ENCODE results near the gene MIB2. TPM values are rescaled to one million over a fixed set of nuclear protein-coding genes. Genes with fewer than 3 reads are reported as not detected.

The MIB2 gene
- 37.2 and 49.6 TPM in 2 replicates for total RNA-seq (2014; rRNA removed; shearing (Covaris generic))

DNA sequence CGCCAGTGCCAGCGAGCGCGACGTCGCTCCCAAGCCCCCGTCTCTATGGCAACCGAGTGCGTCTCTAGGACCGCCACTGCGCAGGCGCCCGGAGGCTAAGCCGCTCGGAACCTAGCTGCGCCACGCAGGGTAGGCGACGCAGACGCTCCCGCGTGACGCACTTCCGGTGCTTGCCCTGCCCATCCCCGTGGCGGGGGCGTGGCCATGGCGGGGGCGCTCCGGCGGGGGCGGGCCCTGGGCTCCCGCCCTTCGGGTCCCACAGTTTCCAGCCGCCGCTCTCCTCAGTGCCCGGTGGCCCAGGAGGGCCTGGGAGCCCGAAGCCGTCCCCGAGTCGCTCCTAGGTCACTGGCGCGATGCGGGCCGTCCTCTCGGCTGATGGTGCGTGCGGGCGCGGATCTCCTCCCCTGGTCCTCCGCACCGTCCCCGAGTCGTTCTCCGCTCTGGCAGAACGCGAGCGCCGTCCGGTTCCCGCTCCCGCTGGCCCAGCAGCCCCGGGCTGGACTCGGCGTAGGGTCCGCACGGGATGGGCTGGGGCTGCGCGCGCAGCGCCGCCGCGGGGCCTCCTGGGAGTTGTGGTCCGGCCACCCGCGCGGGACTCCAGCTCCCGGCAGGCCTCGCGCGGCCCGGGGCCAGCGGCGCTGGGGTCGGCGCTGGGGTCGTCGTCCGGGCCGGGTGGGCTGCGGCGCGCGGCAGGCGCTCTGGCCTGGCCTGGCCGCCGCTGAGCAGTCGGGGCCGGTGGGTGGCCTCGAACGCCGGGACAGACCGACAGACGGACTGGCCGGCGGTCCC is at the start of gene MIB2:
Gene MIB2, plus strand, starts transcription at position 245 of the 789 bp plus-strand sequence. CDS start 7,953 bp downstream, outside the sequence.
- H3K36me3 ChIP-seq, result no peaks in the 10 kb centered on the region
- H3K4me1 ChIP-seq, result peaks cover 9% of the 10 kb centered on the region
- DNase-seq, result peak; percentile 98 to 99
- H3K9me3 ChIP-seq (replicated peaks), result no peaks in the 10 kb centered on the region
- peak within 1 kb of the TSS; percentile 98 for H3K4me3 ChIP-seq
- H3K27ac ChIP-seq, result peak within 1 kb of the TSS; percentile 99
- H3K27me3 ChIP-seq, result no peaks in the 10 kb centered on the region

DNA sequence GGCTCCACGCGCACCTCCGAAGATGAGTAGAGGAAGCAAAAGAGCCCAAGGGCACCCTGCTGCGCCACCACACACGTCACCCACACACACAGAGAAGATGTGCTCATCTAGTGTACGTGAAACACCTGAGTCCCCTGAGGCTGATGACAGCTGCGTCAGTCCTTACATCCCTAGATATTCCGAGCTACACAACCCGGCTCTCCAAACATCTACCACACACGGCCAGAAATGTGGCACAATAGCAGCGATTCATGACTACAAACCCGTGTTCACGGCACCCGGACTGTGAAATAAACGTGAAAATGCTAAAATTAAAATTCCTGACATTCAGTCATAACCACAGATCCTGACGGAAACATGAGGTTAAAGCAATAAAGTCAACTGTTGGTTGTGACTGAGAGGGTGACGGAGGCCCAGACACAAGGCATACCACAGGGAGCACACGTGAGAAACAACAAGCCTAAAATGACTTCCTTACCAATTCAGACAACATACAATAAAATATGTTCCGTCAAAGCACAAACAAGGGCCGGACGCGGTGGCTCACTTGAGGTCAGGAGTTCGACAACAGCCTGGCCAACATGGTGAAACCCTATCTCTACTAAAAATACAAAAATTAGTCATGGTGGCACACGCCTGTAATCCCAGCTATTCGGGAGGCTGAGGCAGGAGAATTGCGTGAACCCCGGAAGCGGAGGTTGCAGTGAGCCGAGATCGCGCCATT is 48.0 kb upstream of the MIB2 start:
- Histone ChIP-seq H3K27ac (peak overlapping the region; percentile 99), H3K36me3 (peaks cover 61% of the 10 kb centered on the region), H3K27me3 (no peaks in the 10 kb centered on the region), H3K4me3 (peak overlapping the region; percentile 18), H3K4me1 (peaks cover 48% of the 10 kb centered on the region), H3K9me3 (replicated peaks) (no peaks in the 10 kb centered on the region)
- DNase-seq, result peak; percentile 97 to 99

DNA sequence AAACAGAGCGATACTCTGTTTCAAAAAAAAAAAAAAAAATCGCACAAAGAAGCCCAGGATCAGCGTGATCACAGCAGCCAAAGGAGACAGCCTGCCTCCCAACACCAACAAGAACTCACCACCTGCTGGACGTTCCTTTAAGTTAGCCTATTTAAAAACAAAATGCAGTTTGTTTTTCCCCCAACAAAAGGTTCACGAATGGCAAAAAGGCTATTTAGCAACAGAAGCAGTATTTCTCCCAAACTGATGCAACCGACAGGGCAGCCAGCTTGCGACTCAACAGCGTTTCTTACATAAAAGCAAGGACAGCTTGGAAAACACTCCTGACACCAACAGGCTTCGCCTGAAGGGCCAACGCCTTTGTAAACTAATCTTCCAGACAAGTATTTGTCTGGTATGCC is 47.4 kb upstream of the MIB2 start:
- DNase-seq, result peak; percentile 75 to 83
- Histone ChIP-seq H3K27me3 (no peaks in the 10 kb centered on the region), H3K9me3 (replicated peaks) (no peaks in the 10 kb centered on the region), H3K4me3 (peak overlapping the region; percentile 10), H3K4me1 (peaks cover 48% of the 10 kb centered on the region), H3K36me3 (peaks cover 61% of the 10 kb centered on the region), H3K27ac (peak overlapping the region; percentile 99)

DNA sequence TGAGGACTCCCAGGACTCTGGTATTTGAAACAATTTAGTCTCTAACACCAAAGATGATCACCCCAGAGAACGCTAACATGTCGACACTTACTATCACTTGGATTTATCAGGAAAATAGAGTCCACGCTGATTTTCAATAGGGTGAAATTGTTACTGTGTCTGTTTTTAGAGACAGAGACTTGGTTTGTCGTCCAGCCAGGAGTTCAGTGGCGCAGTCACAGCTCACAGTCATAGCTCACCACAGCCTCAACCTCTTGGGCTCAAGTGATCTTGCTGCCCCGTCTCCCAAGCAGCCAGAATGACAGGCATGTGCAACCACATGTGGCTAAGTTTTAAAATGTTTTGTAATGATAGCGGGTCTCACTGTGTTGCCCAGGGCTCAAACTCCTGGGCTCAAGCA is 46.0 kb upstream of the MIB2 start:
- Histone ChIP-seq H3K4me3 (no peak overlapping the region), H3K27me3 (no peaks in the 10 kb centered on the region), H3K27ac (peak overlapping the region; percentile 99), H3K4me1 (peaks cover 45% of the 10 kb centered on the region), H3K36me3 (peaks cover 55% of the 10 kb centered on the region), H3K9me3 (replicated peaks) (no peaks in the 10 kb centered on the region)
- DNase-seq, result no peak

DNA sequence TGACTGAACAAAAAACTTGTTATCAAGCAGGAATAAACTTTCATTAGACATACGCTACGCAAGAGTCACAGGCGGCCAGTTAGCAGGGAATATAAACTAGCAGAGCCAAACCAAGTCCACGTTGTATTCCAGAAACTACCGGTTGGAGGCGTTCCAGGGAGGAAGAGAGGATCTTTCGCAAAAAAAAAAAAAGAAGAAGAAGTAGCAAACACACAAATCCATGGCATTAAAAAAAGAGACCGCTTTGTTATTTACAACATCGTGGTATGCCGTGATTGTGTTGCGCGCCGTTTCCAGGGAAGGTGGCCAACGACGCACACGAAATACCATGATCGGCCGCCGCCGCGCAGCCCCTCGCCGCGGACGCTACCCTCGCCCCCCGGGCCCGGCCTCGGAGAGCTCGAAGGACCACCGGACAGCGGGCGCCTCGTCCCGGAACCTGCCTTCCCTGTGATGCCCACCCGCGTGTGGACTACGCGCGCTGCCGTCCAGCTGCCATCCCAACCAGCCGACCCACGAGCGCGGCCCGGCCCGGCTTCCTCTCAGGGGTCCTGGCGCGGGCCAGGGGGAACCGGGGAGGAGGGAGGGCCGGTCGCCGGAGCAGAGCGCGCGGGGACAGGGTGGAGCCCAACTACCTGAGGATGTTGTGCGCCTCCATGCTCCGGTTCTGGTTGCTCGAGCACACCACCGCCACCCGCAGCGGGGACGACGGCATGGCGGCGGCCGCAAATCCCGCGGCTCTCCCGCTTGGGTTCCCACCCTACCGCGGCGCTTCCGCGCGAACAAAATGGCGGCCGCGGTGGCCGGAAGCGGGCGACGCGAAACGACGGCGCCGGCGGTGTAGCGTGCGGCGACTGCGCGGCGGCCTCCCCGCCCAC is 41.2 kb upstream of the MIB2 start:
- H3K27ac ChIP-seq, result peak overlapping the region; percentile 98
- peaks cover 15% of the 10 kb centered on the region for H3K4me1 ChIP-seq
- peak overlapping the region; percentile 96 for H3K4me3 ChIP-seq
- H3K27me3 ChIP-seq, result no peaks in the 10 kb centered on the region
- peak; percentile 69 to 76 for DNase-seq
- H3K36me3 ChIP-seq, result peaks cover 32% of the 10 kb centered on the region
- no peaks in the 10 kb centered on the region for H3K9me3 ChIP-seq (replicated peaks)

DNA sequence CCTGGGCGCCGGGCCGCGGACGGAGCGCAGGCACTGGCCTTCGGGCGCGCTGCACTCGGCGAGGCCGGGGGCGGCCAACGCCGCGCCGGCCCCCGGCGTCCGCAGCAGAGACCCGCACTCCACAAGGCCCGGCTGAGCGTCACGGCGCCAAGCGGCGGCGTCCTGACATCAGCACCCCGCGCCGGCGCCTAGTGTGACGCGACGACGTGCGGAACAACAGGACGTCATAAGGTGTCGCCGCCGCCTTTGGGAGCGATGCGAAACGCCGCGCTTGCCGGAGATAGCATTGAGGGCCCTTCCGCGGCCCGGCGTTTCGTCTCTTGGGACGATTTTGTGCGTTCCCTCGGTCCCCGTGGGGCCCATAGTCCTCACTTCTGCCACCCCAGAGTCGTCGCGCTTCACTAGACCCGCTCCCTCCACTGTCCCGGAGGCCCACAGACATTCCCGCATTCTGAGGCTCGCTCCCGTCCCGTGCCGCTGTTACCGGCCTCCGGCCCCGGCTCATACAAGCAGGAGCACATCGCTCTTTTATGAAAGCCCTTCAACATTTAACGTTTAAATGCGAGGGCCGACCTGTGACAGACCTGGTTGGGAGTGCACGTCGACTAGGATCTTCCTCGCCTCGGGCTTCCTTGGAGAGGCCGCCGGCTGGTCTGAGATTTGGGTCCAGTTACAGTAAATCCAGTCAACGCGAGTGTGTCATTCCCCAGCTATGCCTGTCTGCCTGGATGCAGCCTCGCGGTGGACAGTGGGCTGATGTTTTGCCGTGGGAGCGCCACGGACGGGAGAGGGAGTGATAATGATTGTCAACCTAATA is 40.4 kb upstream of the MIB2 start, which contains the start of gene SSU72:
Gene SSU72, minus strand, starts transcription at position 143 of the 817 bp plus-strand sequence. CDS start 306 bp downstream, outside the sequence.
- Histone ChIP-seq H3K4me3 (peak within 1 kb of the TSS; percentile 96), H3K9me3 (replicated peaks) (no peaks in the 10 kb centered on the region), H3K27ac (peak within 1 kb of the TSS; percentile 98), H3K36me3 (peaks cover 23% of the 10 kb centered on the region), H3K27me3 (peaks cover 4% of the 10 kb centered on the region), H3K4me1 (peaks cover 7% of the 10 kb centered on the region)
- peak; percentile 96 for DNase-seq

DNA sequence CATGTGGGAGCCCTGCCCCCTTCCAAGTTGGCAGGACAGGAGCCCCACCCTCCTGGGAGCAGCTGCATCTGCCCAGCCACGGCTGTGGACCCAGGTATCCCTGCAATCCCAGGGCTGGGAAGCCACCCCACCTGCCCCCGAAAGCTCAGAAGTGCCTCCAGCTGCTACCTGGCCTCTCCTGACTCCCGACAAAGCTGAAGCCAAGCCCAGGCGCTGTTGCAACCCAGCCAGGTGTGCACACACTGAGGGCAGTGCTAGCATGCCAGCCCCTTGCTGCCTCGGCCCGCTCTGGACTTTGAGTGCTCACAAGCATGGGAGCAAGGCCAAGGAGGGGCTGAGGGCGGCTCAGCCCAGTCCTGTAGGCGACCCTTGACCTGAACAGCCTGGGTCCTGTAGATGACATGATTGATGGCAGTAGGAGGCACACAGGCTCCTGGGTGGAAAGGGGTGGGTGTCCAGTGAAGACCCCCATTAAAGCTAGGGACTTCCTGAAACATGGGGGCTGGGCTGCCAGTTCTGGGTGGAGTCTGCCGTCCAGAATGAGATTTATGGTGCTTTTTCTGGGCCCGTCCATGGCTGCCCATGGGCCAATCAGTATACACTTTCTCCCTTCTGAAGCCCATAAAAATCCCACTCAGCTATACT is 37.8 kb upstream of the MIB2 start:
- Histone ChIP-seq H3K27ac (no peak overlapping the region), H3K9me3 (replicated peaks) (no peaks in the 10 kb centered on the region)

DNA sequence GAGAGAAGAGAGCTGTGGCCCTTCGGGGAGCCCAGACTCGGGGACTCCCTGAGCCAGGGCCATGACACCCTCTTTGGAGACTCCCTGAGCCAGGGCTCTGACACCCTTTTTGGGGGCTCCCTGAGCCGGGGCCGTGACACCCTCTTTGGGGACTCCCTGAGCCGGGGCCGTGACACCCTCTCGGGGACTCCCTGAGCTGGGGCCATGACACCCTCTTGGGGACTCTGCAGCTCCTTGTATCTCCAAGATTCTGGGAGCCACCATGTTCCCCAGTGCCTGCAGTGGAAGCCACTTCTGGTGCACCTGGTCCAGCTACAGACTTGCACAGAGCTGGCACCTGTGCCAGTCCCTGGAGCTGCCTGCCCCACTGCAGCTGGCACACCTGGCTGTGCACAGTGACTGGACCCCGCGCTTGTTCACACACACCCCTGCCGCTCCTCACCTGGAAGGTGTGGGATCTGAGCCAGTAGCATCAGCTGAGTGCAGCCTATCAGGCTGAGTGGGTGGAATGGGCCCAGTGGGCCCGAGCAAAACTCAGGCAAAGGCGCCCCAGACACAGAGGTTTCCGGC is 36.8 kb upstream of the MIB2 start:
- H3K27me3 ChIP-seq, result peaks cover 22% of the 10 kb centered on the region
- no peaks in the 10 kb centered on the region for H3K9me3 ChIP-seq (replicated peaks)
- H3K4me1 ChIP-seq, result peaks cover 6% of the 10 kb centered on the region
- peaks cover 6% of the 10 kb centered on the region; the same call in 1 of the 2 replicates for H3K36me3 ChIP-seq
- H3K4me3 ChIP-seq, result no peak overlapping the region
- no peak for DNase-seq
- no peak overlapping the region for H3K27ac ChIP-seq

More for the DNA sequence above, 37.8 kb upstream of the MIB2 start:
- no peak for DNase-seq
- H3K36me3 ChIP-seq, result peaks cover 12% of the 10 kb centered on the region
- H3K4me3 ChIP-seq, result no peak overlapping the region
- peaks cover 22% of the 10 kb centered on the region for H3K27me3 ChIP-seq
- H3K4me1 ChIP-seq, result peaks cover 6% of the 10 kb centered on the region

DNA sequence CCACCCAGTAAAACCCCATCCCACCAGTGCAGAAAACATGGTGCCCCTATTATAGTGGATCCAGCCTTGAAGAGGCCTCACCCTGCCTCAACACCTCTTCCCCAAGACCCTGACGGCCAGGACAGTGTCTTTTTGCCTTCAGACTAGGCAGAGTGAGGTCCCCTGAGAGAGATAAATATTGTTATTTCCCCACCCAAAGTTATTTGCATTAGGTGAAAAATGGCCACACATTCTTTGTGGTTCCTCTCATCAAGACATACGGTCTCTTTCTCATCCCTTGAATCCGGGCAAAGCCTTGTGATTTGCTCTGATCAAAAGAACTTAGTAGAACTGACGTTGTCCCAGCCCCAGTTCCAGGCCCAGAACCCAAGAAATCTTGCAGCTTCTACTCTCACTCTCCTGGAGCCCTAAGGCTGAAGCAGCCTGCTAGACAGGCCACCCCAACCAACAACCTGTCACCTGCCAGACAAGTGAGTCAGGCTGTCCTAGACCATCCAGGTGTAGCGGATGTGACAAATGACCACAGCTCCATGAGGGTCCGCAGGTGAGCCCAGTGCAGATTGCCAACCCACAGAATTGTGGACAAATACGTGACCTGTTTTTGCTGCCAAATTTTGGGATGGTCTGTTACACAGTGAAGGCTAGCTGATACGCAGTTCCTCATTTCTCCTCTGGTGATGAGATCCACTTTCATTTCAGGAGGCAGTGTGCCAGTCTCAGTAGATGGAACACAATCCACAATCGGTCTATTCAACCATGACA is 32.5 kb upstream of the MIB2 start:
- Histone ChIP-seq H3K4me3 (no peak overlapping the region), H3K27ac (no peak overlapping the region)
- no peak for DNase-seq

DNA sequence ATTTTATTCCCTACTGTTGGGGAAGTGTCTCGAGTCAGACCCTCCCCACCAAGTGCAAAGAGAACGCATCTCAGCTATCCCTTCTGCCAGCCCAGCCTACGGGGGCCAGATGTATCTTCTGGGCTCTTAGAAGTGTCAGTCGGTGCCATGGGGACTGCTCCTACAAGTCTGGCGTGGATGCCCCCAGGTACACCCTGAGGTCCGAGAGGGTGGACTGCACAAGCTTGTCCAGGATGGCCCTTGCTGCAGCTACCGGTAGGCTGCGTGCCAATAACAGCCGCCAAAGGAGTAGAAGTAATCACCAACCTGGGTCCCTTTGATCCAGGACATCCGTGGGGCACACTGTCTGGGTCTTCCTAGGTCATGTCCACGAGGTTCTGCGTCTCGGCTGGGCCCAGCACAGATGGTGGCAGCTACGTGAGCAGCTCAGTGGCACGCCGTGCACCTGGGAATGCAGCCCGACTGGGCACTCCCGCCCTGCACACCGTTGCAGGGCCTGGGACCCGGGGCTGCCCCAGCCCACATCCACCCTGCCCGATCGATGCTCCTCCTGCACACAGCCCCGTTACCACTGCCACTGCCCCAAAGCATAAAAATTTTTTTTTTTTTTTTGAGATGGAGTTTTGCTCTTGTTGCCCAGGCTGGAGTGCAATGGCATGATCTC is 31.8 kb upstream of the MIB2 start:
- no peak for DNase-seq
- Histone ChIP-seq H3K9me3 (replicated peaks) (no peaks in the 10 kb centered on the region), H3K27me3 (peaks cover 37% of the 10 kb centered on the region), H3K36me3 (no peaks in the 10 kb centered on the region), H3K4me3 (no peak overlapping the region), H3K4me1 (no peaks in the 10 kb centered on the region), H3K27ac (no peak overlapping the region)

More for the DNA sequence above, 32.5 kb upstream of the MIB2 start:
- peaks cover 37% of the 10 kb centered on the region for H3K27me3 ChIP-seq
- no peaks in the 10 kb centered on the region for H3K9me3 ChIP-seq (replicated peaks)
- no peaks in the 10 kb centered on the region for H3K4me1 ChIP-seq
- no peaks in the 10 kb centered on the region for H3K36me3 ChIP-seq

DNA sequence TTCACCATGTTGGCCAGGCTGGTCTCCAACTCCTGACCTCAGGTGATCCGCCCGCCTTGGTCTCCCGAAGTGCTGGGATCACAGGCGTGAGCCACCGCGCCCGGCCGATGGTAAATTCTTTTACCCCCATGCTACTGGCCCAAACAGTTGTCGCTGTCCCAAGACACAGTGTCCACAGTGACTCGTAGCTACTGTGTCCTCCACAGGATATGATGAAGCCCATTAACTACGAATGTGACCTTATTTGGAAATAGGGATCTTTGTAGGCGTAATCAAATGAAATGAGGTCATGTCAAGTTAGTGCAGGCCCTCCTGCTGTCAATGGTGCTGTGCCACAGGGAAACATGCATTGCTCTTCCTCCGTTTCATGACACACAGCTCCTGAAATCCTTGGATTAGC is 23.8 kb upstream of the MIB2 start:
- DNase-seq, result peak in 1 of 2 experiments; percentile 54
- Histone ChIP-seq H3K9me3 (replicated peaks) (no peaks in the 10 kb centered on the region), H3K4me1 (no peaks in the 10 kb centered on the region), H3K4me3 (no peak overlapping the region), H3K36me3 (no peaks in the 10 kb centered on the region), H3K27ac (no peak overlapping the region), H3K27me3 (peaks cover 19% of the 10 kb centered on the region)

All from SJCRH30 (cell line).